ENCODE data around the gene KRT6B.

KRT6B gene

DNA sequence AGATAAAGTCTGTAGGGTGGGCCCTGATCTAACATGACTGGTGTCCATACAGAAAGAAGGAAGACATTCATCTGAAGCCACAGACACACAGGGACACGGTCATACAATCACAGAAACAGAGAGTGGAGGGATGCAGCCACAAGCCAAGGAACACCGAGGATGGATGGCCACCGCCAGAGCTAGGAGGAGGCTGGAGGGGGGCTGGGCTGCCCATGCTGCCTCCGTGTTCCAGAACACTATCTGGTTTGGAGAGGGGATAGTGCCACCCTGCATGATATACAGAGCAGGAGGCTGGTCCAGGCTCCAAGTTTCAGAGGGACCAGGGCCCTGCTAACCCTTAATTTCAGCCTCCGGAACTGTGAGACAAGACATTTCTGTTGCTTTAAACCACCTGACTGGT lies 26.5 kb downstream of the KRT6B start:
- TF ChIP-seq TAF1 (IDR thresholded peaks at IDR 0.05; ENCODE audit: low read depth) (no peak), CREB1 (IDR thresholded peaks at IDR 0.05; ENCODE audit: low read depth) (no peak), YY1 (IDR thresholded peaks at IDR 0.05; ENCODE audit: low read depth) (no peak), EP300 (IDR thresholded peaks at IDR 0.05; ENCODE audit: borderline replicate concordance) (no peak), NFIC (IDR thresholded peaks at IDR 0.05) (no peak), EGR1 (IDR thresholded peaks at IDR 0.05) (no peak), RAD21 (IDR thresholded peaks at IDR 0.05; ENCODE audit: low read depth) (no peak), CEBPB (IDR thresholded peaks at IDR 0.05) (no peak), TCF12 (IDR thresholded peaks at IDR 0.05; ENCODE audit: low read depth) (no peak), FOXM1 (IDR thresholded peaks at IDR 0.05; ENCODE audit: borderline replicate concordance, low read depth) (no peak), ZBTB7A (IDR thresholded peaks at IDR 0.05; ENCODE audit: low read depth) (no peak), TEAD4 (IDR thresholded peaks at IDR 0.05) (no peak)
- TF ChIP-seq, protein P1, sequence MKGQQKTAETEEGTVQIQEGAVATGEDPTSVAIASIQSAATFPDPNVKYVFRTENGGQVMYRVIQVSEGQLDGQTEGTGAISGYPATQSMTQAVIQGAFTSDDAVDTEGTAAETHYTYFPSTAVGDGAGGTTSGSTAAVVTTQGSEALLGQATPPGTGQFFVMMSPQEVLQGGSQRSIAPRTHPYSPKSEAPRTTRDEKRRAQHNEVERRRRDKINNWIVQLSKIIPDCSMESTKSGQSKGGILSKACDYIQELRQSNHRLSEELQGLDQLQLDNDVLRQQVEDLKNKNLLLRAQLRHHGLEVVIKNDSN (IDR thresholded peaks at IDR 0.05): no peak
- TF ChIP-seq, protein P2, sequence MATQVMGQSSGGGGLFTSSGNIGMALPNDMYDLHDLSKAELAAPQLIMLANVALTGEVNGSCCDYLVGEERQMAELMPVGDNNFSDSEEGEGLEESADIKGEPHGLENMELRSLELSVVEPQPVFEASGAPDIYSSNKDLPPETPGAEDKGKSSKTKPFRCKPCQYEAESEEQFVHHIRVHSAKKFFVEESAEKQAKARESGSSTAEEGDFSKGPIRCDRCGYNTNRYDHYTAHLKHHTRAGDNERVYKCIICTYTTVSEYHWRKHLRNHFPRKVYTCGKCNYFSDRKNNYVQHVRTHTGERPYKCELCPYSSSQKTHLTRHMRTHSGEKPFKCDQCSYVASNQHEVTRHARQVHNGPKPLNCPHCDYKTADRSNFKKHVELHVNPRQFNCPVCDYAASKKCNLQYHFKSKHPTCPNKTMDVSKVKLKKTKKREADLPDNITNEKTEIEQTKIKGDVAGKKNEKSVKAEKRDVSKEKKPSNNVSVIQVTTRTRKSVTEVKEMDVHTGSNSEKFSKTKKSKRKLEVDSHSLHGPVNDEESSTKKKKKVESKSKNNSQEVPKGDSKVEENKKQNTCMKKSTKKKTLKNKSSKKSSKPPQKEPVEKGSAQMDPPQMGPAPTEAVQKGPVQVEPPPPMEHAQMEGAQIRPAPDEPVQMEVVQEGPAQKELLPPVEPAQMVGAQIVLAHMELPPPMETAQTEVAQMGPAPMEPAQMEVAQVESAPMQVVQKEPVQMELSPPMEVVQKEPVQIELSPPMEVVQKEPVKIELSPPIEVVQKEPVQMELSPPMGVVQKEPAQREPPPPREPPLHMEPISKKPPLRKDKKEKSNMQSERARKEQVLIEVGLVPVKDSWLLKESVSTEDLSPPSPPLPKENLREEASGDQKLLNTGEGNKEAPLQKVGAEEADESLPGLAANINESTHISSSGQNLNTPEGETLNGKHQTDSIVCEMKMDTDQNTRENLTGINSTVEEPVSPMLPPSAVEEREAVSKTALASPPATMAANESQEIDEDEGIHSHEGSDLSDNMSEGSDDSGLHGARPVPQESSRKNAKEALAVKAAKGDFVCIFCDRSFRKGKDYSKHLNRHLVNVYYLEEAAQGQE (IDR thresholded peaks at IDR 0.05; ENCODE audit: low read depth): no peak
- TF ChIP-seq, protein P3, sequence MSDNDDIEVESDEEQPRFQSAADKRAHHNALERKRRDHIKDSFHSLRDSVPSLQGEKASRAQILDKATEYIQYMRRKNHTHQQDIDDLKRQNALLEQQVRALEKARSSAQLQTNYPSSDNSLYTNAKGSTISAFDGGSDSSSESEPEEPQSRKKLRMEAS (IDR thresholded peaks at IDR 0.05): no peak

DNA sequence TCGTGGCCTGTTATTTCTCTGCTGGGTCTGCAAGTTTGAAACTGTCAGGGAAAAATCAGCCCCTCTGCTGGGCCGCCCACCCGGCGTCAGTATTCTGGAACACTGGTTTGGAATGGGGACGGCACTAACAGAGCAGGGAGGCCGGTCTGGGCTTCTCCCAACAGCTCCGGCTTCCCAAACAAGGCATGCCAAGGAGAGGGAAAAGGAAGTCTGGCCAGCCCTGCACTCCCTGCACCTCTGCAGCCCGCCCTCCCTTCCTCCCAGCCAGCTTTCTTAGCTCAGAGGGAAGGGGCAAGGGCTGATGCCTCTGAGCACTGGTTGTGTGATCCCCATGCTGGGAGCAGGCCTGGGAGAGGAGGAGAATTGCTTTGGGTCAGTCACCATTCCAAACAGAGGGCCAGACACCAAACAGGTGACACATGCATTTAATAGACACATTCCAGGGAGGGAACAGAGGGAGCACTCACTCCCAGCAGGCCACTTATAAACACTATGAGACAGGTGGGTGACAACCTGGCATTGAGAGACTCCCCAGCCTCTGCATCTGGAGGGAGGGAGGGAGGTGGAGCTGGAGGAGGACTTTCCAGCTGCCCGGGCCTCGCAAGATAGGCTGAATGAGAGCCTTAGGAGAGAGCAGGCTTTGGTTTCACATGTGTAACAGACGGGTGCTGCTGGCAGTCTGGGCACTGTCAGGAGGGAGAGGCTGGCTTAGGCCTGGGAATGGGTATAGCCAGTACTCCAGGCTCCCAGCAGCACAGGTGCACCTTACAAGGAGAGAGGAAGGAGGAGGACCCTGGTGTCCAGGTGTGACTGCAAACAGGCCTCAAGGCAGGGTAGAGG lies 28.1 kb downstream of the KRT6B start:
- no peak for TF ChIP-seq TCF12 (IDR thresholded peaks at IDR 0.05; ENCODE audit: low read depth)
- TF ChIP-seq EP300 (IDR thresholded peaks at IDR 0.05; ENCODE audit: borderline replicate concordance): no peak
- no peak for TF ChIP-seq FOXM1 (IDR thresholded peaks at IDR 0.05; ENCODE audit: borderline replicate concordance, low read depth)
- no peak for TF ChIP-seq YY1 (IDR thresholded peaks at IDR 0.05; ENCODE audit: low read depth)
- TF ChIP-seq, protein P2 (IDR thresholded peaks at IDR 0.05; ENCODE audit: low read depth): no peak
- no peak for TF ChIP-seq TAF1 (IDR thresholded peaks at IDR 0.05; ENCODE audit: low read depth)
- TF ChIP-seq RAD21 (IDR thresholded peaks at IDR 0.05; ENCODE audit: low read depth): no peak
- no peak for TF ChIP-seq TEAD4 (IDR thresholded peaks at IDR 0.05)

DNA sequence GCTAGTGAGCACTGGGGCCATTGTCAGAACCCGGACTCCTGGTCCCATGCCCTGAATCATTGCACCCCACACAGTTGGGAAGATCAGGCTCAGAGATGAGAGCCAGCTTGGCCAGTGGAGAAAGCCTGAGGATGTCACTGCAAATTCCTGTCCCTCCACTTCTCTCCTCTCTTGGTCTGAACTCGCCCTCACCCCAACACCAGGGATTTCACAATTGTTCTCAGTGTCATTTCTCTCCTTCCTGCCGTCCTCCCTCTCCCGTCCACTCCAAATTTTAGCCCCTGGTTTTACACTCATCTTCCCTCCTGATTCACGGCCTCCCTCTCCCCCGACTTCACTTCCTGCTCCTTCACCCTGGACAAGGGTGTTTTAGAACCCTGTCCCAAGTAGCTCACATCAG lies 28.9 kb downstream of the KRT6B start:
- TF ChIP-seq NFIC (IDR thresholded peaks at IDR 0.05) (no peak), EP300 (IDR thresholded peaks at IDR 0.05; ENCODE audit: borderline replicate concordance) (no peak), YY1 (IDR thresholded peaks at IDR 0.05; ENCODE audit: low read depth) (no peak), CEBPB (IDR thresholded peaks at IDR 0.05) (no peak), FOXM1 (IDR thresholded peaks at IDR 0.05; ENCODE audit: borderline replicate concordance, low read depth) (no peak)

DNA sequence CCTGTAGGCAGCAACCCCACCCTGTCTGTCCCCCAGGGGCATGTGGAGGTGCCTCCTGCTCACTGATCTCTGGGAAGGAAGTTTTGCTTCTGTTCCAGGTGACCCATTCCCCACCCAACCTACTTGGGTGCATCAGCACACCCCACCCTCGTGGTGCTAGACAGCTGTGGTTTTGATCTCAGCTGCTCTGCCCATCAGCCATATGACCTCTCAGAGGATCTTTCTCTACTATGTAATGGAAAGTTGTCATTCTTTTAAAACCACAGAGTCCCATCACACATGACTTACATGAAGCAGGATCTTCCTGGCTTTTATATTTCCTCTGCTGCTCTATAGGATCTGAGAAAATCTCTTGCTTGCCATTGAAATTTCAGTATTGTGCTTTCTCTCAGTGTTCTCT lies 32.3 kb downstream of the KRT6B start:
- TF ChIP-seq, protein P2 (IDR thresholded peaks at IDR 0.05; ENCODE audit: low read depth): no peak
- TF ChIP-seq TEAD4 (IDR thresholded peaks at IDR 0.05) (no peak), EGR1 (IDR thresholded peaks at IDR 0.05) (no peak), ZBTB7A (IDR thresholded peaks at IDR 0.05; ENCODE audit: low read depth) (no peak), NFIC (IDR thresholded peaks at IDR 0.05) (no peak), TCF12 (IDR thresholded peaks at IDR 0.05; ENCODE audit: low read depth) (no peak), FOXM1 (IDR thresholded peaks at IDR 0.05; ENCODE audit: borderline replicate concordance, low read depth) (no peak), EP300 (IDR thresholded peaks at IDR 0.05; ENCODE audit: borderline replicate concordance) (no peak), RAD21 (IDR thresholded peaks at IDR 0.05; ENCODE audit: low read depth) (no peak), YY1 (IDR thresholded peaks at IDR 0.05; ENCODE audit: low read depth) (no peak), CEBPB (IDR thresholded peaks at IDR 0.05) (no peak), CREB1 (IDR thresholded peaks at IDR 0.05; ENCODE audit: low read depth) (no peak), TAF1 (IDR thresholded peaks at IDR 0.05; ENCODE audit: low read depth) (no peak)
- TF ChIP-seq, protein P3 (IDR thresholded peaks at IDR 0.05): no peak
- TF ChIP-seq, protein P1 (IDR thresholded peaks at IDR 0.05): no peak
